GM23248 (cell line): ENCODE measurements around the gene ARL6IP4. TPM values are rescaled to one million over a fixed set of nuclear protein-coding genes. Genes with fewer than 3 reads are reported as not detected.

Experiments
- DNase-seq: peaks from one replicate; pipeline ENCODE4 v3.0.0-alpha.2; 2015
- H2AFZ ChIP-seq: fragments of 200-600 bp; sonication (generic); 2 replicates; pipeline ENCODE4 v1.6.1; 2016; ENCODE audit warnings: antibody characterized with exemption
- H3F3A ChIP-seq: fragments of 200-600 bp; sonication (generic); 2 replicates; pipeline ENCODE4 v1.6.1; 2016; ENCODE audit warnings: mild to moderate bottlenecking, antibody characterized with exemption, mixed run types; ENCODE audit not compliant: insufficient read depth
- H3K27ac ChIP-seq: fragments of 200-600 bp; sonication (generic); 2 replicates; pipeline ENCODE4 v1.5.1; 2016; ENCODE audit warnings: mild to moderate bottlenecking
- H3K27me3 ChIP-seq: fragments of 200-600 bp; sonication (generic); replicated peaks from 2 replicates; pipeline ENCODE4 v1.6.1; 2016; ENCODE audit warnings: mild to moderate bottlenecking; ENCODE audit not compliant: insufficient read depth
- H3K36me3 ChIP-seq: fragments of 200-600 bp; sonication (generic); 2 replicates; pipeline ENCODE4 v1.6.1; 2016; ENCODE audit warnings: low read depth, mild to moderate bottlenecking
- H3K4me1 ChIP-seq: fragments of 200-600 bp; sonication (generic); 2 replicates; pipeline ENCODE4 v1.6.1; 2016; ENCODE audit warnings: mild to moderate bottlenecking; ENCODE audit not compliant: insufficient read depth
- H3K4me2 ChIP-seq: fragments of 200-600 bp; sonication (generic); one replicate; pipeline ENCODE4 v1.6.1; 2016; ENCODE audit warnings: mild to moderate bottlenecking; ENCODE audit not compliant: unreplicated experiment
- H3K4me3 ChIP-seq: fragments of 200-600 bp; sonication (generic); 2 replicates; pipeline ENCODE4 v1.5.1; 2016; ENCODE audit warnings: mild to moderate bottlenecking
- H3K79me2 ChIP-seq: fragments of 200-600 bp; sonication (generic); 2 replicates; pipeline ENCODE4 v1.6.1; 2016; ENCODE audit warnings: mild to moderate bottlenecking; ENCODE audit not compliant: insufficient read depth
- H3K9ac ChIP-seq: fragments of 200-600 bp; sonication (generic); 2 replicates; pipeline ENCODE4 v1.6.1; 2016; ENCODE audit warnings: mild to moderate bottlenecking
- H3K9me2 ChIP-seq: fragments of 200-600 bp; sonication (generic); 2 replicates; pipeline ENCODE4 v1.6.1; 2016; ENCODE audit warnings: mixed run types, mild to moderate bottlenecking, moderate library complexity; ENCODE audit not compliant: insufficient read depth
- H3K9me3 ChIP-seq: fragments of 200-600 bp; sonication (generic); one replicate; pipeline ENCODE4 v1.6.1; 2017; ENCODE audit warnings: low read depth
- H4K20me1 ChIP-seq: fragments of 200-600 bp; sonication (generic); 2 replicates; pipeline ENCODE4 v1.6.0; 2016; ENCODE audit not compliant: insufficient read depth
- EZH2 ChIP-seq: fragments of 200-600 bp; sonication (generic); IDR thresholded peaks from 2 replicates; pipeline ENCODE4 v1.6.1; 2018; ENCODE audit warnings: antibody characterized with exemption, mild to moderate bottlenecking; ENCODE audit not compliant: insufficient read depth, poor library complexity, severe bottlenecking
- EZH2phosphoT487 ChIP-seq: fragments of 200-600 bp; sonication (generic); IDR thresholded peaks from 2 replicates; pipeline ENCODE4 v1.6.1; 2018; ENCODE audit warnings: antibody characterized with exemption, moderate library complexity, mild to moderate bottlenecking, low read depth; ENCODE audit not compliant: insufficient read depth
- WGBS, 2 experiments: methylation state at CpG; one replicate each; pipeline ENCODE4 v1.1.6; 2015 to 2017; ENCODE audit warnings: low lambda C conversion rate in 2 of 2, low coverage in 1 of 2; ENCODE audit errors: missing lambda C conversion rate in 2 of 2; 5-methylcytosine and 5-hydroxymethylcytosine counted together
- in situ Hi-C: fragments of 300-500 bp; cut with MboI; formaldehyde crosslinking; loops from 2 replicates; pipeline ENCODE4 v1.15.0; 2020
- polyA plus RNA-seq: library from polyadenylated mRNA; unstranded; fragments of >200 nt; fragmentation: Nextera tagmentation; extraction: Ambion mirVana; gene quantifications from 2 replicates; pipeline ENCODE4 v1.2.1, GENCODE V29; 2016
- total RNA-seq: library from RNA; depleted of rRNA; stranded (reverse); fragments of >200 nt; shearing (Covaris generic); gene quantifications from 2 replicates; pipeline ENCODE4 v1.2.3, GENCODE V29; 2014

ARL6IP4 gene
- total and polyA plus RNA-seq, 2 experiments from 2014 or later: 150 to 259 TPM

GRCh38 chr12:123000578-123000977, 20.1 kb downstream of the ARL6IP4 start:
- no peaks in the 10 kb centered on the region for H3K4me1 ChIP-seq
- in situ Hi-C loops: no loop called here
- 98 to 99% methylated on average over 10 of the region's 10 CpGs for WGBS, 2 experiments

GRCh38 chr12:123001464-123001863, 21.0 kb downstream of the ARL6IP4 start:
- 82 to 87% methylated on average over 3 of the region's 3 CpGs for WGBS, 2 experiments
- H3F3A ChIP-seq: no peaks in the 10 kb centered on the region
- no peak overlapping the region for H3K9ac ChIP-seq
- H3K4me1 ChIP-seq: no peaks in the 10 kb centered on the region
- H3K4me2 ChIP-seq: no peak overlapping the region
- no peak for TF ChIP-seq EZH2phosphoT487
- TF ChIP-seq EZH2: no peak
- no peak for DNase-seq
- no peaks in the 10 kb centered on the region for H3K27me3 ChIP-seq
- H3K27ac ChIP-seq: no peak overlapping the region
- in situ Hi-C loops: no loop called here
- H3K79me2 ChIP-seq: no peaks in the 10 kb centered on the region
- H3K4me3 ChIP-seq: no peak overlapping the region
- H3K9me2 ChIP-seq: no peaks in the 10 kb centered on the region
- no peaks in the 10 kb centered on the region for H3K9me3 ChIP-seq
- H3K36me3 ChIP-seq: no peaks in the 10 kb centered on the region
- H2AFZ ChIP-seq: no peak overlapping the region
- no peaks in the 10 kb centered on the region for H4K20me1 ChIP-seq

More at GRCh38 chr12:123000578-123000977, 20.1 kb downstream of the ARL6IP4 start:
- Histone ChIP-seq H3K36me3 (no peaks in the 10 kb centered on the region), H3K9ac (no peak overlapping the region), H3K9me2 (no peaks in the 10 kb centered on the region), H3K27me3 (no peaks in the 10 kb centered on the region), H3K4me2 (no peak overlapping the region), H3K27ac (no peak overlapping the region), H3K79me2 (no peaks in the 10 kb centered on the region), H3K4me3 (no peak overlapping the region), H3K9me3 (no peaks in the 10 kb centered on the region), H3F3A (no peaks in the 10 kb centered on the region), H4K20me1 (no peaks in the 10 kb centered on the region), H2AFZ (no peak overlapping the region)
- TF ChIP-seq EZH2phosphoT487: no peak
- no peak for TF ChIP-seq EZH2
- no peak for DNase-seq

- TF ChIP-seq EZH2phosphoT487 (no peak), EZH2 (no peak)
- in situ Hi-C loops: no loop called here
Observed at GRCh38 chr12:123003257-123003656, 22.8 kb downstream of the ARL6IP4 start.

GRCh38 chr12:123004287-123004686, 23.8 kb downstream of the ARL6IP4 start:
- in situ Hi-C loops: no loop called here
- no peak overlapping the region for H3K9ac ChIP-seq
- H3K27ac ChIP-seq: no peak overlapping the region
- 88 to 90% methylated on average over 14 of the region's 14 CpGs for WGBS, 2 experiments
- TF ChIP-seq EZH2phosphoT487 (no peak), EZH2 (no peak)
- no peak overlapping the region for H3K4me3 ChIP-seq
- DNase-seq: no peak
- H3F3A ChIP-seq: no peaks in the 10 kb centered on the region; the same call in 1 of the 2 replicates
- no peaks in the 10 kb centered on the region for H4K20me1 ChIP-seq
- H3K79me2 ChIP-seq: no peaks in the 10 kb centered on the region
- no peak overlapping the region for H2AFZ ChIP-seq
- no peaks in the 10 kb centered on the region for H3K36me3 ChIP-seq
- no peaks in the 10 kb centered on the region for H3K27me3 ChIP-seq
- no peaks in the 10 kb centered on the region for H3K9me2 ChIP-seq
- H3K4me2 ChIP-seq: no peak overlapping the region
- no peaks in the 10 kb centered on the region for H3K4me1 ChIP-seq
- no peaks in the 10 kb centered on the region for H3K9me3 ChIP-seq

More at GRCh38 chr12:123003257-123003656, 22.8 kb downstream of the ARL6IP4 start:
- H2AFZ ChIP-seq: no peak overlapping the region
- no peak for DNase-seq
- no peak overlapping the region for H3K9ac ChIP-seq
- no peak overlapping the region for H3K4me2 ChIP-seq
- H3K27ac ChIP-seq: no peak overlapping the region
- H3K9me3 ChIP-seq: no peaks in the 10 kb centered on the region
- H3K36me3 ChIP-seq: no peaks in the 10 kb centered on the region
- H3F3A ChIP-seq: no peaks in the 10 kb centered on the region; the same call in 1 of the 2 replicates
- H3K4me3 ChIP-seq: no peak overlapping the region
- no peaks in the 10 kb centered on the region for H3K27me3 ChIP-seq
- no peaks in the 10 kb centered on the region for H4K20me1 ChIP-seq
- H3K9me2 ChIP-seq: no peaks in the 10 kb centered on the region
- 88 to 89% methylated on average over 6 of the region's 6 CpGs for WGBS, 2 experiments
- H3K4me1 ChIP-seq: no peaks in the 10 kb centered on the region
- no peaks in the 10 kb centered on the region for H3K79me2 ChIP-seq
